SH-SY5Y (cell line): ENCODE data around the gene HSPB9.

Experiments
- GATA2 ChIP-seq: IDR thresholded peaks from 2 replicates; pipeline ENCODE4 v1.6.1; 2011; ENCODE audit warnings: mild to moderate bottlenecking, low read depth, low read length
- GATA3 ChIP-seq: IDR thresholded peaks from 2 replicates; pipeline ENCODE4 v1.6.1; 2011; ENCODE audit warnings: low read depth, mild to moderate bottlenecking, low read length, moderate library complexity

DNA sequence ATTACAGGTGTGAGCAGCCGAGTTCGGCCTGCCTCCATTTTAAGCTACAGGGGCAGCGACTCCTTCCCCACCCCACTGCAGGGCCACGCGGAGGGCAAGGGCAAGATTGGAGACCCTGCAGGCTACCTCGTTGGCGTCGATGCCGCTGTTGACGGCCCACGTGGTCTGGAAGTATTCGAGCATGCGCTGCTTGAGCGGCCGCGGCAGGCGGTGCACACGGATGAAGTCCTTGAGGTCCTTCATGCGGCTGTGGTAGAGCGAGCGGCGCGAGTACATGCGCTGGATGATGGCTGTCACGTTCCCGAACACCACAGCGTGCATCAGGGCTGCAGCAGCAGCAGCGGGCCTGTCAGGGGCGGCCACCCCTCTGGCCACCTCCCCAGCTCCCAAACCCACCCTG is 46.7 kb downstream of the HSPB9 start:
- TF ChIP-seq GATA2 (no peak), GATA3 (no peak)
